Left lobe of liver (tissue), 2 donors: ENCODE data around the gene C12orf75. TPM values are rescaled to one million over a fixed set of nuclear protein-coding genes. Genes with fewer than 3 reads are reported as not detected.
"Not testable (repeated sequence)": the region's sequence is repeated elsewhere in the genome, so short reads cannot be mapped to it uniquely, and the experiment has no call there.

ENCODE experiments used
- ATAC-seq: fragments of 200-7000 bp; cut with Tn5 transposase; one replicate; pipeline ENCODE4 v1.9.1; 2020; ENCODE audit warnings: mild to moderate bottlenecking, moderate library complexity
- DNase-seq: peaks from one replicate; pipeline ENCODE4 v3.0.0-alpha.2; 2020; ENCODE audit warnings: low spot score
- total RNA-seq: library from RNA; stranded (reverse); gene quantifications from one replicate; pipeline ENCODE4 v1.2.1, GENCODE V29; 2021
- donor health status: DM: no; HTN: no; CAD: no; lungs with moderate emphysema.
- donor health status: DM: no; HTN: yes; CAD: no.

C12orf75 gene
- 1.4 TPM for total RNA-seq

- peak; percentile 84 for ATAC-seq
Measured at GRCh38 chr12:105330283-105330930, at the start of gene C12orf75. C12orf75 (plus strand) TSS chr12:105330691; CDS start chr12:105330892, 201 bp downstream.

GRCh38 chr12:105280966-105281693 is 49.4 kb upstream of the C12orf75 start:
- ATAC-seq, result no peak
- no peak for DNase-seq

More at GRCh38 chr12:105330283-105330930, at the start of gene C12orf75:
- peak; percentile 52 for DNase-seq

GRCh38 chr12:105281694-105282049 is 48.8 kb upstream of the C12orf75 start:
- no peak for DNase-seq
- ATAC-seq, result no peak

- ATAC-seq, result no peak
Measured at GRCh38 chr12:105285378-105285777, 45.1 kb upstream of the C12orf75 start.

GRCh38 chr12:105287408-105287807 is 43.1 kb upstream of the C12orf75 start:
- DNase-seq (no peak), ATAC-seq (no peak)

More at GRCh38 chr12:105285378-105285777, 45.1 kb upstream of the C12orf75 start:
- DNase-seq, result no peak

- ATAC-seq (no peak), DNase-seq (no peak)
Measured at GRCh38 chr12:105288311-105288996, 42.0 kb upstream of the C12orf75 start.

- no peak for ATAC-seq
- no peak for DNase-seq
Measured at GRCh38 chr12:105289114-105289904, 41.2 kb upstream of the C12orf75 start.

GRCh38 chr12:105291531-105291930 is 39.0 kb upstream of the C12orf75 start:
- no peak for ATAC-seq
- DNase-seq, result no peak

GRCh38 chr12:105292705-105293104 is 37.8 kb upstream of the C12orf75 start:
- DNase-seq, result no peak
- ATAC-seq, result peak; percentile 76

- no peak for ATAC-seq
- no peak for DNase-seq
Measured at GRCh38 chr12:105293187-105293586, 37.3 kb upstream of the C12orf75 start.

GRCh38 chr12:105294161-105294560 is 36.3 kb upstream of the C12orf75 start:
- DNase-seq, result no peak
- no peak for ATAC-seq

GRCh38 chr12:105294886-105295479 is 35.5 kb upstream of the C12orf75 start:
- ATAC-seq (no peak), DNase-seq (no peak)

- no peak for DNase-seq
Measured at GRCh38 chr12:105296116-105297089, 34.1 kb upstream of the C12orf75 start.

GRCh38 chr12:105300883-105301282 is 29.6 kb upstream of the C12orf75 start:
- ATAC-seq, result no peak

More at GRCh38 chr12:105296116-105297089, 34.1 kb upstream of the C12orf75 start:
- ATAC-seq, result no peak

GRCh38 chr12:105301696-105302095 is 28.8 kb upstream of the C12orf75 start:
- ATAC-seq (no peak), DNase-seq (no peak)

More at GRCh38 chr12:105300883-105301282, 29.6 kb upstream of the C12orf75 start:
- no peak for DNase-seq

- not testable (repeated sequence) for ATAC-seq, DNase-seq
Measured at GRCh38 chr12:105302986-105303385, 27.5 kb upstream of the C12orf75 start.

- not testable (repeated sequence) for ATAC-seq
Measured at GRCh38 chr12:105304626-105305025, 25.9 kb upstream of the C12orf75 start.

GRCh38 chr12:105307601-105308314 is 22.7 kb upstream of the C12orf75 start:
- ATAC-seq, DNase-seq: not testable (repeated sequence)

More at GRCh38 chr12:105304626-105305025, 25.9 kb upstream of the C12orf75 start:
- DNase-seq, result not testable (repeated sequence)
